Activated B cell treated with CpG ODN at 0.5 μM for 24 hours (primary cell): ENCODE data around the gene STIM1. TPM values are rescaled to one million over a fixed set of nuclear protein-coding genes. Genes with fewer than 3 reads are reported as not detected.

Source experiments
- ATAC-seq: fragments of 200-7000 bp; cut with Tn5 transposase; one replicate; pipeline ENCODE4 v1.10.0; 2021; ENCODE audit warnings: low read depth, mild to moderate bottlenecking, moderate library complexity
- CTCF ChIA-PET: fragments of 350-600 bp; sonication (Branson Sonifier 250); formaldehyde crosslinking; loops from one replicate; lab custom pipeline; 2021; ENCODE audit warnings: antibody characterized with exemption; lab: Charles Lee
- POLR2A ChIA-PET: fragments of 350-600 bp; sonication (Branson Sonifier 250); formaldehyde crosslinking; loops from one replicate; lab custom pipeline; 2021; ENCODE audit warnings: antibody characterized with exemption; lab: Charles Lee
- DNase-seq: peaks from one replicate; pipeline ENCODE4 v3.0.0; 2022
- H3K27ac Mint-ChIP-seq: one replicate; pipeline ENCODE4 v1.8.0; 2020; ENCODE audit warnings: mixed read lengths
- H3K27me3 Mint-ChIP-seq: one replicate; pipeline ENCODE4 v1.8.0; 2021; ENCODE audit warnings: mixed read lengths
- H3K36me3 Mint-ChIP-seq: one replicate; pipeline ENCODE4 v1.8.0; 2021; ENCODE audit warnings: low read depth, mixed read lengths
- H3K4me1 Mint-ChIP-seq: one replicate; pipeline ENCODE4 v1.8.0; 2021; ENCODE audit warnings: mixed read lengths
- H3K4me3 Mint-ChIP-seq: one replicate; pipeline ENCODE4 v1.8.0; 2020; ENCODE audit warnings: mild to moderate bottlenecking, mixed read lengths
- H3K9me3 Mint-ChIP-seq: one replicate; pipeline ENCODE4 v1.8.0; 2020; ENCODE audit warnings: mixed read lengths
- CTCF ChIP-seq: fragments of 200-600 bp; IDR thresholded peaks from one replicate; pipeline ENCODE4 v1.8.0; 2022; ENCODE audit warnings: antibody characterized with exemption, mild to moderate bottlenecking
- intact Hi-C: fragments of 100-400 bp; cut with micrococcal nuclease; formaldehyde crosslinking; loops from one replicate; pipeline ENCODE4 v1.15.1; 2024
- total RNA-seq: library from RNA; stranded (reverse); gene quantifications from 2 replicates; pipeline ENCODE4 v1.2.3, GENCODE V29; 2022

STIM1 gene
- total RNA-seq, 1 donor from 2014 or later = 38.4 TPM

- Mint-ChIP-seq H3K4me1 (peaks cover 37% of the 10 kb centered on the region), H3K36me3 (peaks cover 49% of the 10 kb centered on the region), H3K9me3 (no peaks in the 10 kb centered on the region), H3K4me3 (no peak overlapping the region), H3K27ac (no peak overlapping the region), H3K27me3 (no peaks in the 10 kb centered on the region)
- intact Hi-C loops = no loop called here
- DNase-seq (no peak), ATAC-seq (no peak)
- ChIA-PET CTCF (interaction anchor here (1.0 to 6.5 kb wide), 4 partner anchors 11 to 212 kb away, joined by 3 to 65 read pairs (median 5); no protein-coding TSS in a partner anchor), POLR2A (interaction anchor here (1.0 kb wide), 2 partner anchors 207 to 220 kb away, joined by 3 to 4 read pairs; no protein-coding TSS in a partner anchor)
- no peak for TF ChIP-seq CTCF
Observed at GRCh38 chr11:4061700-4062099, 206.2 kb downstream of the STIM1 start.

- CTCF ChIA-PET = interaction anchor here (1.5 to 14.1 kb wide), 3 partner anchors 9 to 222 kb away, joined by 5 to 526 read pairs (median 15); partner anchors contain the start of gene STIM1
- intact Hi-C loops = no loop called here
- POLR2A ChIA-PET = interaction anchor here (1.3 to 1.4 kb wide), 2 partner anchors 210 to 255 kb away, joined by 3 to 6 read pairs; partner anchors contain the start of gene PGAP2
- Mint-ChIP-seq H3K4me1 (peaks cover 32% of the 10 kb centered on the region), H3K4me3 (no peak overlapping the region), H3K27ac (no peak overlapping the region), H3K27me3 (no peaks in the 10 kb centered on the region), H3K36me3 (peaks cover 39% of the 10 kb centered on the region), H3K9me3 (no peaks in the 10 kb centered on the region)
- TF ChIP-seq CTCF = no peak
- ATAC-seq (no peak), DNase-seq (no peak)
Observed at GRCh38 chr11:4063348-4063747, 207.9 kb downstream of the STIM1 start.

GRCh38 chr11:4064278-4064955, 209.0 kb downstream of the STIM1 start:
- no peak for TF ChIP-seq CTCF
- intact Hi-C loops = no loop called here
- Mint-ChIP-seq H3K27ac (peak overlapping the region; percentile 19), H3K27me3 (no peaks in the 10 kb centered on the region), H3K36me3 (peaks cover 33% of the 10 kb centered on the region), H3K4me1 (peaks cover 35% of the 10 kb centered on the region), H3K9me3 (no peaks in the 10 kb centered on the region), H3K4me3 (no peak overlapping the region)
- DNase-seq (no peak), ATAC-seq (no peak)
- POLR2A ChIA-PET = interaction anchor here (1.3 to 1.4 kb wide), 2 partner anchors 211 to 256 kb away, joined by 3 to 6 read pairs; partner anchors contain the start of gene PGAP2
- CTCF ChIA-PET = interaction anchor here (0.8 to 14.1 kb wide), 5 partner anchors 8 to 255 kb away, joined by 3 to 526 read pairs (median 5); partner anchors contain the start of gene STIM1

- Mint-ChIP-seq H3K4me1 (peaks cover 38% of the 10 kb centered on the region), H3K36me3 (peaks cover 26% of the 10 kb centered on the region), H3K9me3 (no peaks in the 10 kb centered on the region), H3K27me3 (no peaks in the 10 kb centered on the region), H3K4me3 (no peak overlapping the region), H3K27ac (peak overlapping the region; percentile 25)
- no peak for TF ChIP-seq CTCF
- ATAC-seq = no peak
- ChIA-PET CTCF (interaction anchor here (0.8 to 14.1 kb wide), 3 partner anchors 175 to 256 kb away, joined by 3 to 526 read pairs (median 4); partner anchors contain the start of gene STIM1), POLR2A (interaction anchor here (0.7 to 3.4 kb wide), 2 partner anchors 205 to 210 kb away, joined by 4 to 20 read pairs; partner anchors contain the start of gene STIM1)
- no peak for DNase-seq
- intact Hi-C loops = no loop called here
Observed at GRCh38 chr11:4065086-4065485, 209.6 kb downstream of the STIM1 start.
